Ishikawa (cell line): ENCODE data around the gene ZNF804A.

Experiments
- CEBPB ChIP-seq: IDR thresholded peaks from 2 replicates; pipeline ENCODE4 v1.6.1; 2012
- CREB1 ChIP-seq: IDR thresholded peaks from 2 replicates; pipeline ENCODE4 v1.6.1; 2012; ENCODE audit warnings: low read depth
- EGR1 ChIP-seq: IDR thresholded peaks from 2 replicates; pipeline ENCODE4 v1.6.1; 2012
- EP300 ChIP-seq: IDR thresholded peaks from 2 replicates; pipeline ENCODE4 v1.6.1; 2012; ENCODE audit warnings: borderline replicate concordance
- FOXM1 ChIP-seq: IDR thresholded peaks from 2 replicates; pipeline ENCODE4 v1.6.1; 2012; ENCODE audit warnings: low read depth, borderline replicate concordance
- MAX ChIP-seq: IDR thresholded peaks from 2 replicates; pipeline ENCODE4 v1.6.1; 2012
- NFIC ChIP-seq: IDR thresholded peaks from 2 replicates; pipeline ENCODE4 v1.6.1; 2012
- RAD21 ChIP-seq: IDR thresholded peaks from 2 replicates; pipeline ENCODE4 v1.6.1; 2012; ENCODE audit warnings: low read depth
- REST ChIP-seq: IDR thresholded peaks from 2 replicates; pipeline ENCODE4 v1.6.1; 2012; ENCODE audit warnings: low read depth, mild to moderate bottlenecking
- TAF1 ChIP-seq: IDR thresholded peaks from 2 replicates; pipeline ENCODE4 v1.6.1; 2012; ENCODE audit warnings: low read depth, mild to moderate bottlenecking
- TCF12 ChIP-seq: IDR thresholded peaks from 2 replicates; pipeline ENCODE4 v1.6.1; 2012; ENCODE audit warnings: low read depth
- TEAD4 ChIP-seq: IDR thresholded peaks from 2 replicates; pipeline ENCODE4 v1.6.1; 2012
- USF1 ChIP-seq: IDR thresholded peaks from 2 replicates; pipeline ENCODE4 v1.6.1; 2012
- YY1 ChIP-seq: IDR thresholded peaks from 2 replicates; pipeline ENCODE4 v1.6.1; 2012; ENCODE audit warnings: low read depth
- ZBTB7A ChIP-seq: IDR thresholded peaks from 2 replicates; pipeline ENCODE4 v1.6.1; 2012; ENCODE audit warnings: low read depth

Gene ZNF804A

GRCh38 chr2:184598316-184599053 lies at the start of gene ZNF804A:
TSS of gene ZNF804A (plus strand) at chr2:184598529. CDS start at chr2:184598960, 431 bp downstream.
- TF ChIP-seq EGR1 (peak; percentile 39), MAX (0 out of 2 replicates have a peak, but pooled peaks have one; percentile 12), TEAD4 (no peak), CEBPB (peak; percentile 70), TAF1 (no peak), NFIC (no peak), CREB1 (no peak), ZBTB7A (0 out of 2 replicates have a peak, but pooled peaks have one; percentile 25)

- TF ChIP-seq USF1: no peak
- TF ChIP-seq ZBTB7A: no peak
- TF ChIP-seq REST: no peak
- no peak for TF ChIP-seq YY1
- no peak for TF ChIP-seq MAX
- TF ChIP-seq FOXM1: no peak
- TF ChIP-seq TEAD4: no peak
- no peak for TF ChIP-seq TAF1
- no peak for TF ChIP-seq TCF12
- TF ChIP-seq NFIC: no peak
- TF ChIP-seq CREB1: no peak
- TF ChIP-seq EGR1: no peak
- no peak for TF ChIP-seq EP300
- no peak for TF ChIP-seq CEBPB
- TF ChIP-seq RAD21: no peak
Observed at GRCh38 chr2:184549153-184549552, 49.2 kb upstream of the ZNF804A start.

- TF ChIP-seq TCF12 (no peak), YY1 (no peak), EGR1 (no peak), USF1 (no peak), MAX (no peak), REST (no peak), TAF1 (no peak), EP300 (no peak), NFIC (no peak), FOXM1 (no peak), CREB1 (no peak), TEAD4 (no peak), ZBTB7A (no peak), CEBPB (no peak), RAD21 (no peak)
Observed at GRCh38 chr2:184551626-184552025, 46.7 kb upstream of the ZNF804A start.

GRCh38 chr2:184554736-184555135 lies 43.6 kb upstream of the ZNF804A start:
- TF ChIP-seq CEBPB: no peak

GRCh38 chr2:184555352-184555751 lies 43.0 kb upstream of the ZNF804A start:
- TF ChIP-seq NFIC (no peak), YY1 (no peak), REST (no peak), RAD21 (no peak), CEBPB (no peak), TCF12 (no peak), EP300 (no peak), EGR1 (no peak), CREB1 (no peak), ZBTB7A (no peak), USF1 (no peak), FOXM1 (no peak), TAF1 (no peak), MAX (no peak), TEAD4 (no peak)
